Tibial artery (tissue), 4 donors: ENCODE data around the gene TBC1D8.

Source experiments
- DNase-seq, 2 donors: peaks; one replicate each; pipeline ENCODE4 v3.0.0-alpha.2; 2019
- H3K27ac ChIP-seq, 2 donors: fragments of 200-600 bp; sonication (generic) in 1 of 2; 1 replicate in 1 of 2; 2 replicates in 1 of 2; pipeline ENCODE4 v1.5.1; 2018 to 2019; ENCODE audit warnings: mild to moderate bottlenecking in 1 of 2
- H3K27me3 ChIP-seq, 2 donors: fragments of 200-600 bp; sonication (generic) in 1 of 2; one replicate each; pipeline versions ENCODE4 v1.5.1 to v1.6.0; 2016 to 2019
- H3K36me3 ChIP-seq, 3 donors: fragments of 200-600 bp; sonication (generic) in 2 of 3; one replicate each; pipeline ENCODE4 v1.5.1; 2016 to 2019; ENCODE audit warnings: mild to moderate bottlenecking in 2 of 3
- H3K4me1 ChIP-seq, 4 donors: fragments of 200-600 bp; sonication (generic) in 2 of 4; 1 replicate in 3 of 4; 2 replicates in 1 of 4; pipeline ENCODE4 v1.5.1; 2016 to 2019
- H3K4me3 ChIP-seq, 2 donors: fragments of 200-600 bp; sonication (generic) in 1 of 2; 1 replicate in 1 of 2; 2 replicates in 1 of 2; pipeline ENCODE4 v1.5.1; 2018 to 2019; ENCODE audit warnings: mild to moderate bottlenecking in 2 of 2
- H3K9me3 ChIP-seq, 3 donors: fragments of 200-600 bp; sonication (generic) in 1 of 3; one replicate each; pipeline ENCODE4 v1.5.1; 2016 to 2019
- CTCF ChIP-seq, 2 experiments: fragments of 200-600 bp in 1 of 2; fragments of 450-650 bp in 1 of 2; IDR thresholded peaks; one replicate each; pipeline ENCODE4 v1.5.1; 2017 to 2019; ENCODE audit warnings: antibody characterized with exemption in 2 of 2, mild to moderate bottlenecking in 1 of 2, moderate library complexity in 1 of 2
- intact Hi-C: fragments of 100-400 bp; cut with DNase I; formaldehyde crosslinking; loops from one replicate; pipeline ENCODE4 v1.15.0; 2023; ENCODE audit warnings: low total_unique reads

TBC1D8 gene

GRCh38 chr2:101140237-101140636 is 10.9 kb downstream of the TBC1D8 start:
- Histone ChIP-seq H3K27ac (peak overlapping the region in 1 of 2 donors; percentile 45), H3K4me3 (no peak overlapping the region), H3K36me3 (no peaks in the 10 kb centered on the region), H3K4me1 (peaks cover 0 to 34% (median 6%) of the 10 kb centered on the region in 4 donors), H3K9me3 (no peaks in the 10 kb centered on the region), H3K27me3 (no peaks in the 10 kb centered on the region)
- TF ChIP-seq CTCF (IDR thresholded peaks at IDR 0.05), result no peak
- no peak for DNase-seq
- intact Hi-C loops, result no loop called here

- Histone ChIP-seq H3K4me3 (no peak overlapping the region), H3K4me1 (peaks cover 0 to 34% (median 6%) of the 10 kb centered on the region in 4 donors), H3K27ac (no peak overlapping the region), H3K36me3 (no peaks in the 10 kb centered on the region), H3K9me3 (no peaks in the 10 kb centered on the region), H3K27me3 (no peaks in the 10 kb centered on the region)
- intact Hi-C loops, result no loop called here
- no peak for DNase-seq
- TF ChIP-seq CTCF (IDR thresholded peaks at IDR 0.05), result no peak
Observed at GRCh38 chr2:101139495-101139894, 11.7 kb downstream of the TBC1D8 start.

GRCh38 chr2:101135412-101136296 is 15.5 kb downstream of the TBC1D8 start:
- TF ChIP-seq CTCF (IDR thresholded peaks at IDR 0.05), result no peak
- DNase-seq, result no peak
- H3K27me3 ChIP-seq, result no peaks in the 10 kb centered on the region
- no peaks in the 10 kb centered on the region for H3K9me3 ChIP-seq
- no peak overlapping the region for H3K27ac ChIP-seq
- peaks cover 0 to 19% (median 2%) of the 10 kb centered on the region in 4 donors for H3K4me1 ChIP-seq
- H3K36me3 ChIP-seq, result no peaks in the 10 kb centered on the region
- no peak overlapping the region for H3K4me3 ChIP-seq
- intact Hi-C loops, result no loop called here

- no peaks in the 10 kb centered on the region for H3K27me3 ChIP-seq
- peaks cover 0 to 8% (median 0%) of the 10 kb centered on the region in 4 donors for H3K4me1 ChIP-seq
- no peaks in the 10 kb centered on the region for H3K36me3 ChIP-seq
- DNase-seq, result no peak
- no peak overlapping the region for H3K27ac ChIP-seq
- no peaks in the 10 kb centered on the region for H3K9me3 ChIP-seq
- intact Hi-C loops, result no loop called here
- no peak overlapping the region for H3K4me3 ChIP-seq
- no peak for TF ChIP-seq CTCF (IDR thresholded peaks at IDR 0.05)
Observed at GRCh38 chr2:101133492-101134100, 17.6 kb downstream of the TBC1D8 start.

GRCh38 chr2:101132202-101132601 is 19.0 kb downstream of the TBC1D8 start:
- peaks cover 0 to 21% (median 0%) of the 10 kb centered on the region in 4 donors for H3K4me1 ChIP-seq
- intact Hi-C loops, result no loop called here
- no peak for TF ChIP-seq CTCF (IDR thresholded peaks at IDR 0.05)

More at GRCh38 chr2:101132202-101132601, 19.0 kb downstream of the TBC1D8 start:
- Histone ChIP-seq H3K27ac (no peak overlapping the region), H3K4me3 (no peak overlapping the region), H3K27me3 (no peaks in the 10 kb centered on the region), H3K9me3 (no peaks in the 10 kb centered on the region), H3K36me3 (no peaks in the 10 kb centered on the region)
- DNase-seq, result no peak
